Right kidney (tissue), 1 donor: ENCODE data around the gene VMP1.
"Not testable (repeated sequence)": the region's sequence is repeated elsewhere in the genome, so short reads cannot be mapped to it uniquely, and the experiment has no call there.

Source experiments
- DNase-seq: peaks from one replicate; pipeline ENCODE4 v3.0.0-alpha.2; 2016

VMP1 gene

GRCh38 chr17:59840329-59841090, 133.1 kb downstream of the VMP1 start:
- DNase-seq, result no peak

- not testable (repeated sequence) for DNase-seq
Measured at GRCh38 chr17:59841091-59841881, 133.8 kb downstream of the VMP1 start.

DNA sequence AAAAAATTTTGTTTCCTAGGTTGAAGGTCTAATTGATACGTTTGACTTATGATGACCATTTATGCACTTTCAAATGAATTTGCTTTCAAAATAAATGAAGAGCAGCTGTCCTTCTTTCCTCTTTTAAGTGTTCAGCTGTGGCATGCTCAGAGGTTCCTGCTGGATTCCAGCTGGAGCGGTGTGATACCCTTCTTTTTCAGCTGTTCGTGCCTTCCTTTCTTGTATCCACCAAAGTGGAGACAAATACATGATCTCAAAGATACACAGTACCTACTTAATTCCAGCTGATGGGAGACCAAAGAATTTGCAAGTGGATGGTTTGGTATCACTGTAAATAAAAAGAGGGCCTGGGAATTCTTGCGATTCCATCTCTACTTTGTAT, 134.4 kb downstream of the VMP1 start:
- not testable (repeated sequence) for DNase-seq

DNA sequence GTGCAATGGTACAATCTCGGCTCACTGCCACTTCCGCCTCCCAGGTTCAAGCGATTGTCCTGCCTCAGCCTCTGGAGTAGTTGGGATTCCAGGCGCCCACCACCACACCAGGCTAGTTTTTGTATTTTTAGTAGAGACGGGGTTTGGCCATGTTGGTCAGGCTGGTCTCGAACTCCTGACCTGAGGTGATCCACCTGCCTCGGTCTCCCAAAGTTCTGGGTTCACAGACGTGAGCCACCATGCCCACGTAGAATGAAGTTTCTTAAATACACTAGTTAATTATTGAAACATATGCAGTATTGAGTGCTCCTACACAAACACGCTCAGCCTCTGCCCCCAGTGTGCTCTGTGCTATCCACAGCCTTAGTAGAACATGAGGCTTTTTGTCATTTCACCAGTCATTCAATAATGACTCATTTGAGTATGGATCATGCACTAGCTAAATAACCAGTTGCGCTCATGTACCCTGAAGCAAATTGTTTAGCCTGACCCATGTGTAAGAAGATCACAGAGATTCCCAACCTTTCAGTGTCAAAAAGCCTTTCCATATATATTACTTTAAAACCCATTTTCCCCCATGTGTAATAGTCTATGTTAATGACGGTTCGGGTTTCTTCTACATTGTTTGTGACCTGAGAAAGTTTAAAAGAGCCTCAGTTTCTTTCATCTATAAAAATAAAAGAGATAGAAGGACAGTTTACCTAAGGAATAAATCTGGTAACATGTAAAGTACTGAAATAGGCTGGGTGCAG, 135.6 kb downstream of the VMP1 start:
- DNase-seq, result no peak

DNA sequence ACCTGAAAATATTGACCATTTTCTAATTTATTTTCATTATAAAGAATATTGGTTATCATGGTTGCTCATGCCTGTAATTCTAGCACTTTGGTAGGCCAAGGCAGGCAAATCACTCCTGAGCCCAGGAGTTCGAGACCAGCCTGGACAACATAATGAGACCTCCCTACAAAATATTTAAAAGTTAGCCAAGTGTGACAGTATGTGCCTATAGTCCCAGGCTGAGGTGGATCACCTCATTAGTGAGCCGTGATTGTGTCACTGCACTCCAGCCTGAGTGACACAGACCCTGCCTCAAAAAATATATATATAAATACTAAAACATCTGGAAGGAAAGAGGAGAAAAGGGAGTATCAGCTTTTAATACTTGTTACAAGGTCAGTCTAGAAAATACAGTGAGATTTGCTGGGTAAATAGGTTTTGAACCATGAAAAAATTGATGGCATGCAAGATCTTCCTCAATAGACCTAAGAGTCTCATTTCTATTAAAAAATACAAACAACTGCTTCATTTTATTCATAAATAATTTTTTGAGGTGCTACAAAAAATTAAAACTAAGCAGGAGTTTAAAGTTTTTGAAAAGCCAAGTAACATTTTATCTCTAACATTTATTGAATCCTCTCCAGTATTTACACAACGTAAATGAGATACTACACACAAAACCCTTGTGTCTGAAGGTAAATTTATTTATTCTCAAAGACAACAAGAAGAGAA, 137.6 kb downstream of the VMP1 start:
- DNase-seq, result no peak

DNA sequence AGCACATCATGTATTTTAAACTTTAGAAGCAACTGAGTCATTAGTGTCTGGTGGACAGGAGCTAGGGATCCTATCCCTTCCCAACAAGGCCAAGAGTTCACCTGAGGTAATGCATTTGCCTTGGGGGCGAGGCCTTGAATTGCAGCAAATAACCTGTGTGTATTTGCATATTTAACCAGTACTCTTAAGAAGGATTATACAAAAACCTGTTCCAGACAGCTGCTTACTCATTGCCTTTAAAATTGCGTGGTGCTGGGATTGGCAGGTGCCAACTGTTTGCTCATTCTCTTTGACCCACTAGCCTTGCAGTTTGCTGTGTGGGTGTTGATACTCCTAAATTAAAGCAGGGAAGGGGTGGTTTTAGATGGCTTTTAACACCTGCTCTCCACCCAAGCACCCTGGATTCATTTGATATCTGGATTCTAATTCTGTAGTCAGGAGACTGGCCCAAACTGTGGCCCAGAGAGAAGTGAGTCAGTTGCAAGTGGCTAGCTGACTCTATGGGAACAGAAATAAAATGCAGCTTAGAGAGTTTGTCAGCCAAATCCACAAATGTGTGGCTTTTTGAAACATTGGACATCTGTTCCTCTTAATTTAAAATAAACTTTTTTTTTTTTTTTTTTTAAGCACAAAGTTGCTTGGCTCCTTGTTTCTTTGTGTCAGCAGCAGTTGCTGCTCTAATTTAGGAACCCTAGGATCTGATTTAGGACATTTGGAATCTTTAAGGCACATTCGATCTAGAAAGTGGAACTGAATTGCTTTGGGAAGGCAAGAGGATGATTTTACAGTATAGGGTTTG, 138.3 kb downstream of the VMP1 start:
- DNase-seq, result no peak

DNA sequence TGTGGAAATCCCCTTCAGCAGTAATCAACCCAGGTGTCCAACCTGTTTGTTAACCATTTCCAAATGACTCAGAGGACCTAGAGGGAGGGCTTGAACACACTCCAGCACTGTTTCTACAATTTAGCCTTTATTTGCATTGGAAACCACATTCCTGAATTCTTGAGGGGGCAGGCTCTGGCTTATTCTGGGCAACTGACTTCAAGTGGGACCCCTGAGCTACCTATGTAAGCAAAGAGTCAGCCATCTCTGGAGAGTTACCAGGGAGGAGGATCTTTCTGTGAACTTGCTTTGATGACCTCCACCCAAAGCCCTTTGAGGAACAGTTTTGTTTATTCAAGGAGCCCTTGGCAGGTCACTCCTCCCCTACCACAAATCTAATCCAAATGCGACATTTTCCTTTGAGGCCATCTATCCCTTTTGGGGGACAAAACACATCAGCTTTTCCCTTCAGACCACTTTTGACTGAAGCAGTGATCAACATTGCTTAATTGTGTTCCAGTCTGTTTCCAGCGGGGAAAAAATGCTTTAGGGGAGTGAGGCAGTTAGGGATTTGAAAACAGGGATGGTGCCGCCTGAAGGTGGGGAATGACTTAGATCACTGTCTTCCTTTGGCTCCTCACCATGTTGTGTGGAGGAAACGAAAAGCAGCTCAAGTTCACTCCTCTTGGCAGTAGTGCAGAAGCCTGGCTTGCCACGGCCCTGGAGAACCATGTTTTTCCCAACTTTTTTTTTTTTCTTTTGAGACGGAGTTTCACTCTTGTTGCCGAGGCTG, 139.1 kb downstream of the VMP1 start:
- DNase-seq, result no peak

GRCh38 chr17:59848385-59848668, 140.9 kb downstream of the VMP1 start:
- no peak for DNase-seq

GRCh38 chr17:59848778-59849177, 141.3 kb downstream of the VMP1 start:
- DNase-seq, result no peak

GRCh38 chr17:59850311-59850710, 142.9 kb downstream of the VMP1 start:
- not testable (repeated sequence) for DNase-seq

GRCh38 chr17:59851439-59852375, 144.3 kb downstream of the VMP1 start:
- DNase-seq, result no peak

GRCh38 chr17:59852847-59853167, 145.4 kb downstream of the VMP1 start:
- not testable (repeated sequence) for DNase-seq

DNA sequence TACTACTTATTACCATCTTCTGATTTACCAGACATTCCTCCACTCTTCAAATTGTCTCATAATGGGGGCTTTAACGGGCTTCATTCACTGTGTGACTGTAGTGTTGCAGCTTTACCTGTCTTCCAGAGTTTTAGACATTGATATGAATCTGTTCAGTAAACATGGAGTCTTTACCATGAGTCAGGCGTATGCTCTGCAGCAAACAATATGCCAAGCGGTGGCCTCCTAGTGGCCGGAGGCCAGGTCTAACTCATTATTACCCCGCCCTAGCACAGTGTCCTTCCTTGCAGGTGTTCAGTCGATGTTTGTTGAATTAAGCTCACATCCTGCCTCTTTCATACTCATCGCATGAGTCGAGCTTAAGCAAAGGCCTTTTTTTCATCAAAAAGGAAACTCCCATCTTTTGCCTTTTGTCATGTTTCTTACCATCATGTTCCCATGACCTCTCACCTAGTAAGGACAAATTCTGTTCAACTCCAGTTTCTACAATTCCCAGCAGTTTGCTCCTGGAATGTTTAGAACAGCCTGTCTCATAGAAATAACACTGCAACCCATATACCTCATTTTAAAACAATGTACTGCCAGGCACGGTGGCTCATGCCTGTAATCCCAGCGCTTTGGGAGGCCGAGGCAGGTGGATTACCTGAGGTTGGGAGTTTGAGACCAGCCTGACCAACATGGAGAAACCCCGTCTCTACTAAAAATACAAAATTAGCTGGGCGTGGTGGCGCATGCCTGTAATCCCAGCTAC, 145.9 kb downstream of the VMP1 start:
- no peak for DNase-seq

- DNase-seq, result not testable (repeated sequence)
Measured at GRCh38 chr17:59853919-59854729, 146.7 kb downstream of the VMP1 start.

- no peak for DNase-seq
Measured at GRCh38 chr17:59856859-59857794, 149.7 kb downstream of the VMP1 start.

DNA sequence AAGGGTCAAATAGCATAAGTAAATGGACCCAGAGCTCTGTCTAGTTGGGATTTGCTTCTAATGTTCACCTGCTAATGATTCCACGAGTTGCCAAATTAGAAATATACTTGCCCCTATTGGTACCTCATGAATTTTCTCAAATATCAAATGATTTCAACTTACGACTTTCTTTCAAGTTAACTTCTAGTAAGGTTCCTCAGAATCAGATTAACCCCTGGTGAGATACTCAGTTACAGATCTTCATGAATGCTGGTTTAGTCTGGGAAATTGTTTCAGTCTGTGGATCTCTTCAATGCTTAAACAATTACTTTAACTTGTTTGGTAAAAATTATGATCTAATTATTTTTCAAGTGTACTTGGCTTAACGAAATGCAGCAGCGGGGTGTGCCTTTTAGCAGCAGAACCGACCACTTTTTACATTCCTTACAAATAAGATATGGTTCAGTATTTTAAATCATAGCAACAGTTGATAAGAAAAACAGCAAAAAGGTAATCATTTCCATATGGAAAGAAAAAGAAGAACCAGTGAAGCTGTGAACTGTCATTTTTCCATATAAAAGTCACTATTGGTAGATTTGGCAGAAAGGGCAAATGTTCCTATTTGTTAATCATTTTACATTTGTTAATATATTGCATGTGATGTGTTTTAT, 150.8 kb downstream of the VMP1 start:
- no peak for DNase-seq

- no peak for DNase-seq
Measured at GRCh38 chr17:59858932-59859331, 151.5 kb downstream of the VMP1 start.
